A549 (cell line): ENCODE data around the gene EEFSEC. TPM values are rescaled to one million over a fixed set of nuclear protein-coding genes. Genes with fewer than 3 reads are reported as not detected.

ENCODE experiments used
- ATAC-seq, 2 experiments: fragments of 200-7000 bp in 1 of 2; fragments of >200 bp in 1 of 2; cut with Nextera tagmentation in 1 of 2; cut with Tn5 transposase in 1 of 2; 3 replicates each; pipeline versions ENCODE4 v1.8.0 to v1.9.1; 2018 to 2020; ENCODE audit warnings: mild to moderate bottlenecking in 1 of 2, moderate library complexity in 1 of 2
- CTCF ChIA-PET: fragments of 300-600 bp; sonication (Branson Sonifier 250); formaldehyde crosslinking; extraction: SDS; loops from one replicate; lab custom pipeline; 2021; ENCODE audit warnings: antibody characterized with exemption, inconsistent platforms; lab: Yijun Ruan, JAX
- POLR2A ChIA-PET: fragments of 350-600 bp; formaldehyde crosslinking; extraction: SDS; loops from one replicate; lab custom pipeline; 2021; ENCODE audit warnings: antibody characterized with exemption, inconsistent platforms; lab: Yijun Ruan, JAX
- DNase-seq, 2 experiments: peaks; one replicate each; pipeline versions ENCODE4 v3.0.0 to v3.0.0-alpha.2; 2011 to 2016; ENCODE audit warnings: low read depth in 1 of 2, low spot score in 1 of 2
- FAIRE-seq: peaks from 2 replicates; lab custom pipeline; 2011; peaks lifted over from hg19 to GRCh38; lab: Jason Lieb, UNC
- H3K27ac ChIP-seq, 2 experiments: fragments of >200 bp; sonication (Bioruptor Twin); formaldehyde crosslinking; 3 replicates each; pipeline ENCODE4 v1.5.1; 2016 to 2017
- H3K4me1 ChIP-seq: fragments of >200 bp; sonication (Bioruptor Twin); formaldehyde crosslinking; 3 replicates; pipeline ENCODE4 v1.6.1; 2016
- H3K4me2 ChIP-seq: fragments of >200 bp; sonication (Bioruptor Twin); formaldehyde crosslinking; 3 replicates; pipeline ENCODE4 v1.6.1; 2016
- H3K4me3 ChIP-seq: fragments of >200 bp; sonication (Bioruptor Twin); formaldehyde crosslinking; 3 replicates; pipeline ENCODE4 v1.5.1; 2016
- H3K9me3 ChIP-seq: fragments of >200 bp; sonication (Bioruptor Twin); formaldehyde crosslinking; 3 replicates; pipeline ENCODE4 v1.6.1; 2016
- BCL3 ChIP-seq: fragments of >200 bp; sonication (Bioruptor Twin); formaldehyde crosslinking; IDR thresholded peaks from 3 replicates; pipeline ENCODE4 v1.6.1; 2016
- BHLHE40 ChIP-seq: IDR thresholded peaks from 2 replicates; pipeline ENCODE4 v1.6.1; 2012; ENCODE audit warnings: low read depth, low read length, inconsistent platforms
- CEBPB ChIP-seq, 2 experiments: fragments of >200 bp in 1 of 2; sonication (Bioruptor Twin) in 1 of 2; formaldehyde crosslinking in 1 of 2; IDR thresholded peaks; 2 replicates each; pipeline ENCODE4 v1.6.1; 2012 to 2016
- CHD2 ChIP-seq: fragments of 150-350 bp; IDR thresholded peaks from 2 replicates; pipeline ENCODE4 v1.6.1; 2014; ENCODE audit warnings: low read length; ENCODE audit not compliant: partially characterized antibody
- CTCF ChIP-seq: fragments of >200 bp; sonication (Bioruptor Twin); formaldehyde crosslinking; IDR thresholded peaks from 3 replicates; pipeline ENCODE4 v1.5.1; 2016
- EP300 ChIP-seq, 2 experiments: fragments of >200 bp; sonication (Bioruptor Twin); formaldehyde crosslinking; IDR thresholded peaks; 2 replicates in 1 of 2; 3 replicates in 1 of 2; pipeline ENCODE4 v1.6.1; 2016 to 2017
- FOSB ChIP-seq: fragments of 250-450 bp; sonication (Bioruptor Pico); IDR thresholded peaks from 2 replicates; pipeline ENCODE4 v1.5.0; 2020; ENCODE audit warnings: mild to moderate bottlenecking, moderate library complexity
- FOSL2 ChIP-seq, 2 experiments: fragments of 450-650 bp in 1 of 2; fragments of >200 bp in 1 of 2; sonication (Bioruptor Twin) in 1 of 2; formaldehyde crosslinking; IDR thresholded peaks; 2 replicates each; pipeline versions ENCODE4 v1.5.0 to v1.6.1; 2016 to 2020; ENCODE audit warnings: mild to moderate bottlenecking in 1 of 2, moderate library complexity in 1 of 2
- FOXS1 ChIP-seq: fragments of 250-450 bp; sonication (Bioruptor Pico); IDR thresholded peaks from 2 replicates; pipeline ENCODE4 v1.5.0; 2020; ENCODE audit warnings: mild to moderate bottlenecking, moderate library complexity
- GATA3 ChIP-seq: IDR thresholded peaks from 2 replicates; pipeline ENCODE4 v1.6.1; 2012; ENCODE audit warnings: borderline replicate concordance
- HDAC2 ChIP-seq: fragments of 200-600 bp; sonication (generic); IDR thresholded peaks from 2 replicates; pipeline ENCODE4 v1.6.1; 2016
- HES2 ChIP-seq: fragments of >200 bp; sonication (Bioruptor Twin); formaldehyde crosslinking; IDR thresholded peaks from 2 replicates; pipeline ENCODE4 v1.6.1; 2016
- HMGXB4 ChIP-seq: fragments of 250-450 bp; sonication (Bioruptor Pico); IDR thresholded peaks from 2 replicates; pipeline ENCODE4 v1.5.0; 2021; ENCODE audit warnings: mild to moderate bottlenecking, moderate library complexity, borderline replicate concordance
- HOXB13 ChIP-seq: fragments of 250-450 bp; sonication (Bioruptor Pico); IDR thresholded peaks from 2 replicates; pipeline ENCODE4 v1.5.0; 2020; ENCODE audit warnings: low read depth, mild to moderate bottlenecking, moderate library complexity
- JUN ChIP-seq, 2 experiments: fragments of >200 bp; sonication (Bioruptor Twin); formaldehyde crosslinking; IDR thresholded peaks; 2 replicates in 1 of 2; 3 replicates in 1 of 2; pipeline ENCODE4 v1.6.1; 2016 to 2017
- JUNB ChIP-seq: fragments of >200 bp; sonication (Bioruptor Twin); formaldehyde crosslinking; IDR thresholded peaks from 2 replicates; pipeline ENCODE4 v1.6.1; 2016
- MAFK ChIP-seq: fragments of 450-650 bp; IDR thresholded peaks from 2 replicates; pipeline ENCODE4 v1.6.1; 2014; ENCODE audit not compliant: partially characterized antibody
- MAZ ChIP-seq: fragments of 150-350 bp; IDR thresholded peaks from 2 replicates; pipeline ENCODE4 v1.6.1; 2014; ENCODE audit warnings: antibody characterized with exemption, low read depth, low read length, borderline replicate concordance
- MYC ChIP-seq: IDR thresholded peaks from 2 replicates; pipeline ENCODE4 v1.6.1; 2012; ENCODE audit warnings: mild to moderate bottlenecking, inconsistent platforms, low read length, improper control_type of control experiment, borderline replicate concordance
- NR3C1 ChIP-seq: fragments of >200 bp; sonication (Bioruptor Twin); formaldehyde crosslinking; IDR thresholded peaks from 3 replicates; pipeline ENCODE4 v1.6.1; 2017
- POLR2A ChIP-seq: IDR thresholded peaks from 2 replicates; pipeline ENCODE4 v1.6.1; 2012; ENCODE audit warnings: mild to moderate bottlenecking, low read length
- POLR2AphosphoS2 ChIP-seq: conservative IDR thresholded peaks from 2 replicates; pipeline ENCODE4 v1.6.1; 2012; ENCODE audit warnings: low read length, improper control_type of control experiment, inconsistent platforms
- RCOR1 ChIP-seq: fragments of 150-350 bp; IDR thresholded peaks from 2 replicates; pipeline ENCODE4 v1.6.1; 2014; ENCODE audit warnings: antibody characterized with exemption, low read length, low read depth
- RNF2 ChIP-seq: fragments of 200-600 bp; sonication (generic); IDR thresholded peaks from 2 replicates; pipeline ENCODE4 v1.6.1; 2016; ENCODE audit warnings: low read depth, mild to moderate bottlenecking, antibody characterized with exemption, moderate library complexity, borderline replicate concordance
- SMC3 ChIP-seq: fragments of >200 bp; sonication (Bioruptor Twin); formaldehyde crosslinking; IDR thresholded peaks from 3 replicates; pipeline ENCODE4 v1.6.1; 2018; ENCODE audit warnings: inconsistent platforms
- SREBF2 ChIP-seq: fragments of 450-650 bp; IDR thresholded peaks from 2 replicates; pipeline ENCODE4 v1.6.1; 2014; ENCODE audit warnings: mild to moderate bottlenecking, moderate library complexity
- TFCP2L1 ChIP-seq: fragments of 250-450 bp; sonication (Bioruptor Pico); IDR thresholded peaks from 2 replicates; pipeline ENCODE4 v1.5.0; 2021; ENCODE audit warnings: mild to moderate bottlenecking
- ZNF302 ChIP-seq: fragments of 250-450 bp; sonication (Bioruptor Pico); IDR thresholded peaks from 2 replicates; pipeline ENCODE4 v1.9.0; 2021; ENCODE audit warnings: inconsistent platforms, mild to moderate bottlenecking, moderate library complexity
- ZSCAN20 ChIP-seq: fragments of 250-450 bp; sonication (Bioruptor Pico); IDR thresholded peaks from 2 replicates; pipeline ENCODE4 v1.8.0; 2022; ENCODE audit warnings: mild to moderate bottlenecking, moderate library complexity
- WGBS: methylation state at CpG from one replicate; pipeline ENCODE4 v1.1.6; 2017; ENCODE audit errors: missing lambda C conversion rate; 5-methylcytosine and 5-hydroxymethylcytosine counted together
- polyA plus RNA-seq, 4 experiments: library from polyadenylated mRNA; depleted of rRNA in 3 of 4; stranded (reverse); fragments of >200 nt; fragmentation: RNase III in 1 of 4; extraction: RNeasy Plus Mini Kit Qiagen cat#74134 plus additional on column Dnase treatment in 1 of 4; gene quantifications; 2 replicates in 3 of 4; 3 replicates in 1 of 4; pipeline ENCODE4 v1.2.3, GENCODE V29; 2011 to 2017
- TF ChIP-seq, protein P1 (sequence below): fragments of 200-600 bp; sonication (generic); IDR thresholded peaks from 2 replicates; pipeline ENCODE4 v1.6.1; 2016; ENCODE audit warnings: antibody characterized with exemption, mild to moderate bottlenecking, moderate library complexity

Gene EEFSEC
- polyA plus RNA-seq, 2 of the 4 experiments (the other 2 are of a cell fraction) = 6.9 to 7.3 TPM

GRCh38 chr3:128275316-128276145 lies 122.2 kb downstream of the EEFSEC start:
- FAIRE-seq (no peak), DNase-seq (no peak), ATAC-seq (no peak)
- H3K27ac ChIP-seq = no peak overlapping the region
- no peak for TF ChIP-seq FOXS1
- TF ChIP-seq NR3C1 = no peak
- no peak for TF ChIP-seq EP300 (IDR thresholded peaks at IDR 0.05)
- no peak for TF ChIP-seq BHLHE40
- TF ChIP-seq GATA3 = no peak
- TF ChIP-seq SREBF2 = no peak
- no peak for TF ChIP-seq FOSL2 (IDR thresholded peaks at IDR 0.05)
- no peak for TF ChIP-seq FOSL2 (CRISPR knock-in tag; IDR thresholded peaks at IDR 0.05)
- no peak for TF ChIP-seq SMC3
- TF ChIP-seq, protein P1, sequence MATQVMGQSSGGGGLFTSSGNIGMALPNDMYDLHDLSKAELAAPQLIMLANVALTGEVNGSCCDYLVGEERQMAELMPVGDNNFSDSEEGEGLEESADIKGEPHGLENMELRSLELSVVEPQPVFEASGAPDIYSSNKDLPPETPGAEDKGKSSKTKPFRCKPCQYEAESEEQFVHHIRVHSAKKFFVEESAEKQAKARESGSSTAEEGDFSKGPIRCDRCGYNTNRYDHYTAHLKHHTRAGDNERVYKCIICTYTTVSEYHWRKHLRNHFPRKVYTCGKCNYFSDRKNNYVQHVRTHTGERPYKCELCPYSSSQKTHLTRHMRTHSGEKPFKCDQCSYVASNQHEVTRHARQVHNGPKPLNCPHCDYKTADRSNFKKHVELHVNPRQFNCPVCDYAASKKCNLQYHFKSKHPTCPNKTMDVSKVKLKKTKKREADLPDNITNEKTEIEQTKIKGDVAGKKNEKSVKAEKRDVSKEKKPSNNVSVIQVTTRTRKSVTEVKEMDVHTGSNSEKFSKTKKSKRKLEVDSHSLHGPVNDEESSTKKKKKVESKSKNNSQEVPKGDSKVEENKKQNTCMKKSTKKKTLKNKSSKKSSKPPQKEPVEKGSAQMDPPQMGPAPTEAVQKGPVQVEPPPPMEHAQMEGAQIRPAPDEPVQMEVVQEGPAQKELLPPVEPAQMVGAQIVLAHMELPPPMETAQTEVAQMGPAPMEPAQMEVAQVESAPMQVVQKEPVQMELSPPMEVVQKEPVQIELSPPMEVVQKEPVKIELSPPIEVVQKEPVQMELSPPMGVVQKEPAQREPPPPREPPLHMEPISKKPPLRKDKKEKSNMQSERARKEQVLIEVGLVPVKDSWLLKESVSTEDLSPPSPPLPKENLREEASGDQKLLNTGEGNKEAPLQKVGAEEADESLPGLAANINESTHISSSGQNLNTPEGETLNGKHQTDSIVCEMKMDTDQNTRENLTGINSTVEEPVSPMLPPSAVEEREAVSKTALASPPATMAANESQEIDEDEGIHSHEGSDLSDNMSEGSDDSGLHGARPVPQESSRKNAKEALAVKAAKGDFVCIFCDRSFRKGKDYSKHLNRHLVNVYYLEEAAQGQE = no peak
- no peak for TF ChIP-seq BCL3
- TF ChIP-seq RNF2 = no peak
- no peak for TF ChIP-seq TFCP2L1 (CRISPR knock-in tag)
- TF ChIP-seq ZNF302 (CRISPR knock-in tag) = no peak
- no peak for TF ChIP-seq HOXB13 (CRISPR knock-in tag)
- no peak for TF ChIP-seq CTCF
- no peak for TF ChIP-seq HES2
- no peak for TF ChIP-seq ZSCAN20 (CRISPR knock-in tag)
- no peak for TF ChIP-seq MAFK
- H3K4me1 ChIP-seq = no peaks in the 10 kb centered on the region
- WGBS = 86% methylated on average over 10 of the region's 11 CpGs
- ChIA-PET POLR2A (no interaction called here), CTCF (interaction anchor here (1.0 to 1.4 kb wide), 2 partner anchors 9 to 32 kb away, joined by 4 to 8 read pairs; no protein-coding TSS in a partner anchor)
- no peaks in the 10 kb centered on the region for H3K9me3 ChIP-seq
- no peak overlapping the region for H3K4me3 ChIP-seq
- no peak overlapping the region for H3K4me2 ChIP-seq

GRCh38 chr3:128276146-128276435 lies 122.8 kb downstream of the EEFSEC start:
- H3K4me2 ChIP-seq = no peak overlapping the region
- DNase-seq = no peak
- no peaks in the 10 kb centered on the region for H3K9me3 ChIP-seq
- no peak for ATAC-seq
- CTCF ChIA-PET = interaction anchor here (1.4 kb wide), 1 partner anchor 8 kb away, joined by 8 read pairs; no protein-coding TSS in a partner anchor
- H3K27ac ChIP-seq = no peak overlapping the region
- no peak for FAIRE-seq
- no peaks in the 10 kb centered on the region for H3K4me1 ChIP-seq
- 81% methylated on average over 3 of the region's 3 CpGs for WGBS
- no peak overlapping the region for H3K4me3 ChIP-seq
- POLR2A ChIA-PET = no interaction called here
- no peak for TF ChIP-seq FOSB (CRISPR knock-in tag)
- TF ChIP-seq ZSCAN20 (CRISPR knock-in tag) = no peak
- TF ChIP-seq POLR2A = no peak
- TF ChIP-seq MYC = no peak
- no peak for TF ChIP-seq RCOR1
- no peak for TF ChIP-seq CHD2
- no peak for TF ChIP-seq BHLHE40
- TF ChIP-seq CEBPB (IDR thresholded peaks at IDR 0.05) = no peak
- no peak for TF ChIP-seq HMGXB4 (CRISPR knock-in tag)
- TF ChIP-seq POLR2AphosphoS2 = no peak
- TF ChIP-seq ZNF302 (CRISPR knock-in tag) = no peak
- no peak for TF ChIP-seq HDAC2
- no peak for TF ChIP-seq SMC3
- no peak for TF ChIP-seq JUN (IDR thresholded peaks at IDR 0.05)
- no peak for TF ChIP-seq MAFK
- TF ChIP-seq TFCP2L1 (CRISPR knock-in tag) = no peak
- TF ChIP-seq MAZ = no peak
- no peak for TF ChIP-seq JUNB
- TF ChIP-seq EP300 (IDR thresholded peaks at IDR 0.05) = no peak
